Natural killer cell (primary cell): ENCODE data around the gene ACVR2A. TPM values are rescaled to one million over a fixed set of nuclear protein-coding genes. Genes with fewer than 3 reads are reported as not detected.

Experiments
- ATAC-seq, 3 donors: fragments of 150-1000 bp in 2 of 3; fragments of 200-7000 bp in 1 of 3; cut with Tn5 transposase; 1 replicate in 1 of 3; 2 replicates in 2 of 3; pipeline ENCODE4 v1.10.0; 2021; ENCODE audit warnings: mild to moderate bottlenecking in 2 of 3, moderate library complexity in 2 of 3
- DNase-seq, 2 donors: peaks; one replicate each; pipeline versions ENCODE4 v3.0.0 to v3.0.0-alpha.2; 2013 to 2021; ENCODE audit warnings: mixed read lengths in 1 of 2
- H3K27ac ChIP-seq: one replicate; pipeline ENCODE4 v1.5.1; 2013; ENCODE audit warnings: mild to moderate bottlenecking, low read length
- H3K27me3 ChIP-seq: one replicate; pipeline ENCODE4 v1.6.1; 2013; ENCODE audit warnings: low read length; ENCODE audit not compliant: control insufficient read depth, insufficient read depth
- H3K36me3 ChIP-seq: one replicate; pipeline ENCODE4 v1.6.1; 2013; ENCODE audit warnings: low read length; ENCODE audit not compliant: control insufficient read depth, insufficient read depth
- H3K4me1 ChIP-seq: one replicate; pipeline ENCODE4 v1.6.1; 2013; ENCODE audit warnings: low read length; ENCODE audit not compliant: control insufficient read depth, insufficient read depth
- H3K4me3 ChIP-seq: one replicate; pipeline ENCODE4 v1.5.1; 2013; ENCODE audit warnings: low read length
- H3K9me3 ChIP-seq: one replicate; pipeline ENCODE4 v1.6.1; 2013; ENCODE audit warnings: low read length; ENCODE audit not compliant: control insufficient read depth, insufficient read depth
- H3K27ac Mint-ChIP-seq, 2 donors: one replicate each; pipeline ENCODE4 v1.8.0; 2022; ENCODE audit warnings: mild to moderate bottlenecking in 2 of 2, mixed read lengths in 2 of 2, moderate library complexity in 1 of 2
- H3K27me3 Mint-ChIP-seq, 2 donors: one replicate each; pipeline ENCODE4 v1.8.0; 2022; ENCODE audit warnings: low read depth in 2 of 2, mixed read lengths in 2 of 2
- H3K36me3 Mint-ChIP-seq: one replicate; pipeline ENCODE4 v1.8.0; 2022; ENCODE audit warnings: mixed read lengths
- H3K4me1 Mint-ChIP-seq, 2 donors: one replicate each; pipeline ENCODE4 v1.8.0; 2022; ENCODE audit warnings: mixed read lengths in 2 of 2
- H3K4me3 Mint-ChIP-seq: one replicate; pipeline ENCODE4 v1.8.0; 2022; ENCODE audit warnings: mild to moderate bottlenecking, moderate library complexity, mixed read lengths
- H3K9me3 Mint-ChIP-seq, 2 donors: one replicate each; pipeline ENCODE4 v1.8.0; 2022; ENCODE audit warnings: mixed read lengths in 2 of 2
- WGBS: methylation state at CpG from one replicate; pipeline ENCODE4 v1.1.7; 2013; ENCODE audit warnings: missing lambda C conversion rate; ENCODE audit not compliant: insufficient coverage; 5-methylcytosine and 5-hydroxymethylcytosine counted together
- intact Hi-C: fragments of 100-400 bp; cut with micrococcal nuclease; formaldehyde crosslinking; loops from one replicate; pipeline ENCODE4 v1.14.2; 2022
- total RNA-seq, 4 donors: library from RNA; stranded (reverse); fragments of 120-200 nt in 1 of 4; gene quantifications; one replicate each; pipeline versions ENCODE4 v1.2.3 to v1.2.4, GENCODE V29; 2013 to 2022
- TF ChIP-seq, protein P1 (sequence below): fragments of 200-600 bp; IDR thresholded peaks from one replicate; pipeline ENCODE4 v1.8.0; 2022; ENCODE audit warnings: antibody characterized with exemption

Gene ACVR2A
- total RNA-seq, 3 donors from 2014 or later (not counting 1 experiment from before 2014, with no cell fraction given): 14.7 to 16.7 (median 16.2) TPM

GRCh38 chr2:147863835-147864234, 19.0 kb downstream of the ACVR2A start:
- Mint-ChIP-seq H3K36me3 (no peaks in the 10 kb centered on the region), H3K27ac (no peak overlapping the region), H3K27me3 (no peaks in the 10 kb centered on the region), H3K9me3 (no peaks in the 10 kb centered on the region), H3K4me3 (no peak overlapping the region), H3K4me1 (peaks cover 27 to 31% of the 10 kb centered on the region in 2 donors)
- Histone ChIP-seq H3K27ac (no peak overlapping the region), H3K27me3 (no peaks in the 10 kb centered on the region), H3K9me3 (no peaks in the 10 kb centered on the region), H3K4me1 (no peaks in the 10 kb centered on the region), H3K4me3 (no peak overlapping the region), H3K36me3 (no peaks in the 10 kb centered on the region)
- TF ChIP-seq, protein P1, sequence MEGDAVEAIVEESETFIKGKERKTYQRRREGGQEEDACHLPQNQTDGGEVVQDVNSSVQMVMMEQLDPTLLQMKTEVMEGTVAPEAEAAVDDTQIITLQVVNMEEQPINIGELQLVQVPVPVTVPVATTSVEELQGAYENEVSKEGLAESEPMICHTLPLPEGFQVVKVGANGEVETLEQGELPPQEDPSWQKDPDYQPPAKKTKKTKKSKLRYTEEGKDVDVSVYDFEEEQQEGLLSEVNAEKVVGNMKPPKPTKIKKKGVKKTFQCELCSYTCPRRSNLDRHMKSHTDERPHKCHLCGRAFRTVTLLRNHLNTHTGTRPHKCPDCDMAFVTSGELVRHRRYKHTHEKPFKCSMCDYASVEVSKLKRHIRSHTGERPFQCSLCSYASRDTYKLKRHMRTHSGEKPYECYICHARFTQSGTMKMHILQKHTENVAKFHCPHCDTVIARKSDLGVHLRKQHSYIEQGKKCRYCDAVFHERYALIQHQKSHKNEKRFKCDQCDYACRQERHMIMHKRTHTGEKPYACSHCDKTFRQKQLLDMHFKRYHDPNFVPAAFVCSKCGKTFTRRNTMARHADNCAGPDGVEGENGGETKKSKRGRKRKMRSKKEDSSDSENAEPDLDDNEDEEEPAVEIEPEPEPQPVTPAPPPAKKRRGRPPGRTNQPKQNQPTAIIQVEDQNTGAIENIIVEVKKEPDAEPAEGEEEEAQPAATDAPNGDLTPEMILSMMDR: no peak
- intact Hi-C loops: no loop called here
- DNase-seq: no peak
- WGBS: no CpG with 5 or more reads among the region's 1 CpG
- ATAC-seq: no peak

DNA sequence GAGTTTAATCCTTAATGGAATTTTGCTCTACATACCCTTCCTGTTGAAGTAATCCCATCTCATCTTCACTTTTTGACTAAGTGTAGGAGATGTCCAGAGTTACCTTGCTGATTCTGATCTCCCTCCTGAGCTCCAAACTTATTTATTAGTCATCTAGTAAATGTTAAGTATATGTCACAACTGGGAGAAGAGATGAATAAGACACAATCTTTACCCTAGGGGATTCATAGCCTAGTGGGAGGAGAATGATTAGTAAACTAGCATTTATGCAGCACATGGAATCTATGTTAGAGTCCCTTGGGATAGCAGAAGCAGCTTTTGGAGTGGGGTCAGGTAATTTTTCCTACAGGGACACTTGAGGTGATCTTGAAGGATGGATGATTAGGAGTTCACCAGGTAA, 20.7 kb downstream of the ACVR2A start:
- no peaks in the 10 kb centered on the region for H3K4me1 ChIP-seq
- no peaks in the 10 kb centered on the region for H3K9me3 ChIP-seq
- intact Hi-C loops: no loop called here
- Mint-ChIP-seq H3K4me3 (no peak overlapping the region), H3K27ac (no peak overlapping the region), H3K27me3 (no peaks in the 10 kb centered on the region), H3K4me1 (peaks cover 30 to 33% of the 10 kb centered on the region in 2 donors), H3K36me3 (no peaks in the 10 kb centered on the region), H3K9me3 (no peaks in the 10 kb centered on the region)
- ATAC-seq: no peak
- TF ChIP-seq, protein P1: no peak
- no peaks in the 10 kb centered on the region for H3K27me3 ChIP-seq
- no peaks in the 10 kb centered on the region for H3K36me3 ChIP-seq
- no peak overlapping the region for H3K4me3 ChIP-seq
- DNase-seq: no peak
- no peak overlapping the region for H3K27ac ChIP-seq

DNA sequence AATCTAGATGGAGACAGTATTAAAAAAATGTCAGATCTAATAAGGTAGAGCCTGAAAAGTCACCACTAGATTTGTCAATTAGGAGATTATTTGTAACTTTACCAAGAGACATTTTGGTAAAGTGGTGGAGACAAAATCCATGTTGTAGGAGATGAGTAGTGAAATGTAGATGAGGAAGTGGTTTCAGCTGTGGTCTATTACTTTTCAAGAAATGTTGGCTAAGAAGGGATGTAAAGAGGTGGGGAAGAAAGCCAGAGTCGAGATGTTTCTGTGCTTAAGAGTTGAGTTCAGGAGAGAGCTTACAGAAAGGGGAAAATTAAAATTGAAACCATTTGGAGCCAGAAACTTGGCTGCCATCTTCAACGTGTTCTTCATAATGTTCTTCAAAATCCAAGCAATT, 22.2 kb downstream of the ACVR2A start:
- no peaks in the 10 kb centered on the region for H3K9me3 ChIP-seq
- H3K36me3 ChIP-seq: no peaks in the 10 kb centered on the region
- WGBS: 14% methylated on average over 2 of the region's 2 CpGs
- TF ChIP-seq, protein P1: no peak
- H3K9me3 Mint-ChIP-seq: no peaks in the 10 kb centered on the region
- no peaks in the 10 kb centered on the region for H3K27me3 Mint-ChIP-seq
- no peak overlapping the region for H3K4me3 Mint-ChIP-seq
- H3K4me1 ChIP-seq: no peaks in the 10 kb centered on the region
- H3K27ac Mint-ChIP-seq: no peak overlapping the region
- intact Hi-C loops: no loop called here
- H3K4me1 Mint-ChIP-seq: peaks cover 27 to 29% of the 10 kb centered on the region in 2 donors
- no peaks in the 10 kb centered on the region for H3K36me3 Mint-ChIP-seq
- DNase-seq: no peak
- no peak for ATAC-seq
- no peaks in the 10 kb centered on the region for H3K27me3 ChIP-seq
- H3K4me3 ChIP-seq: no peak overlapping the region
- H3K27ac ChIP-seq: no peak overlapping the region

GRCh38 chr2:147869934-147870333, 25.1 kb downstream of the ACVR2A start:
- no peak for DNase-seq
- Histone ChIP-seq H3K36me3 (no peaks in the 10 kb centered on the region), H3K4me3 (no peak overlapping the region), H3K27me3 (no peaks in the 10 kb centered on the region), H3K4me1 (no peaks in the 10 kb centered on the region), H3K27ac (no peak overlapping the region), H3K9me3 (no peaks in the 10 kb centered on the region)
- Mint-ChIP-seq H3K4me3 (no peak overlapping the region), H3K27ac (peak overlapping the region in 1 of 2 donors; percentile 0), H3K9me3 (no peaks in the 10 kb centered on the region), H3K27me3 (no peaks in the 10 kb centered on the region), H3K36me3 (no peaks in the 10 kb centered on the region), H3K4me1 (peaks cover 36 to 38% of the 10 kb centered on the region in 2 donors)
- ATAC-seq: no peak
- intact Hi-C loops: no loop called here
- TF ChIP-seq, protein P1: no peak
- WGBS: 67% methylated on average over 1 of the region's 2 CpGs
